Epithelial cell of proximal tubule (primary cell): ENCODE results near the gene TRERF1. TPM values are rescaled to one million over a fixed set of nuclear protein-coding genes. Genes with fewer than 3 reads are reported as not detected.

Experiments
- DNase-seq: peaks from one replicate; pipeline ENCODE4 v3.0.0-alpha.2; 2011; ENCODE audit warnings: low read depth
- H3K4me3 ChIP-seq: 2 replicates; pipeline ENCODE4 v1.5.1; 2011; ENCODE audit warnings: low read depth, mild to moderate bottlenecking, low read length
- CTCF ChIP-seq: conservative IDR thresholded peaks from 2 replicates; pipeline ENCODE4 v1.5.1; 2012; ENCODE audit warnings: low read depth, mild to moderate bottlenecking, low read length
- total RNA-seq: library from RNA; depleted of rRNA; stranded (reverse); fragments of >200 nt; gene quantifications from 2 replicates; pipeline ENCODE4 v1.2.3, GENCODE V29; 2015

The TRERF1 gene
- total RNA-seq, 1 donor from 2014 or later: 2.2 TPM

- TF ChIP-seq CTCF: no peak
- no peak overlapping the region for H3K4me3 ChIP-seq
- no peak for DNase-seq
Observed at GRCh38 chr6:42431356-42431755, 20.4 kb downstream of the TRERF1 start.

GRCh38 chr6:42429836-42430235 is 21.9 kb downstream of the TRERF1 start:
- no peak for TF ChIP-seq CTCF
- DNase-seq: no peak
- no peak overlapping the region for H3K4me3 ChIP-seq

- DNase-seq: no peak
- no peak for TF ChIP-seq CTCF
- H3K4me3 ChIP-seq: no peak overlapping the region
Observed at GRCh38 chr6:42429042-42429585, 22.6 kb downstream of the TRERF1 start.

- DNase-seq: no peak
- no peak overlapping the region for H3K4me3 ChIP-seq
- TF ChIP-seq CTCF: no peak
Observed at GRCh38 chr6:42428326-42429041, 23.2 kb downstream of the TRERF1 start.

GRCh38 chr6:42427871-42428270 is 23.9 kb downstream of the TRERF1 start:
- no peak for TF ChIP-seq CTCF
- no peak for DNase-seq
- H3K4me3 ChIP-seq: no peak overlapping the region

- no peak overlapping the region for H3K4me3 ChIP-seq
- no peak for TF ChIP-seq CTCF
- no peak for DNase-seq
Observed at GRCh38 chr6:42426191-42426590, 25.5 kb downstream of the TRERF1 start.

GRCh38 chr6:42424906-42425474 is 26.7 kb downstream of the TRERF1 start:
- peak; percentile 23 for DNase-seq
- TF ChIP-seq CTCF: no peak
- no peak overlapping the region for H3K4me3 ChIP-seq
